ENCODE measurements around the gene STK24. TPM values are rescaled to one million over a fixed set of nuclear protein-coding genes. Genes with fewer than 3 reads are reported as not detected.

Gene STK24
- total and polyA plus RNA-seq, 2 of the 8 experiments (the other 6 are each of a cell fraction or from before 2014, with no cell fraction given): 62.8 to 143 TPM

DNA sequence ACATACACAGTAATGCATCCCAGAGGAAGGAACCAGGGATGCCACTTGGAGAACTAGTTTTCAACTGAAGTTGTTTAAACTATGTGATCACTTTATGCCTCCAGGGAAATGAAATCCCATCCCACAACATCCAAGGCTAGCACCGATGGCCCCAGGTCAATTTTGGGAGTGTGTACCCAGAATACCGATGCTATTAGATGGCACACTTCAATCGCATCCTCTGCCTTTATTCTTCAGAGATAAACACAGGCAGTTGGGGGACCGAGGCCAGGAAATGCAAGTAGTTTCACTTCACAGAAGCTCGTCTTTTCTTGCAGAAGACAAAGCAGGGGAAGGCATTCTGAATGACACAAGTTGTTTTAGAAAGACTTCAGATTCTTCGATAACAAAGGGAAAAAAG, 13.8 kb downstream of the STK24 start:
- H3K9me3 ChIP-seq (ENCODE audit: insufficient read depth in 2 of 2, low read depth in 1 of 2, low read length in 1 of 2): no peaks in the 10 kb centered on the region
- H4K20me1 ChIP-seq (replicated peaks in 1 of 2; ENCODE audit: control insufficient read depth in 1 of 2, insufficient read depth in 2 of 2, low read length in 2 of 2): peaks cover 16 to 31% of the 10 kb centered on the region in 2 experiments
- no peak overlapping the region for H3K14ac ChIP-seq (ENCODE audit: insufficient read length)
- no peak overlapping the region for H2AK5ac ChIP-seq (ENCODE audit: low read depth, low read length)
- no peak overlapping the region for H3K4ac ChIP-seq (replicated peaks; ENCODE audit: insufficient read length, low read depth, low read length)
- 56% methylated on average over 6 of the region's 6 CpGs; no CpG with 5 or more reads in 1 of the 2 experiments for WGBS, 2 experiments (ENCODE audit: extremely low coverage in 1 of 2, insufficient coverage in 1 of 2, insufficient read length in 1 of 2, insufficient replicate concordance in 2 of 2, low coverage in 1 of 2, low lambda C conversion rate in 2 of 2, missing lambda C conversion rate in 1 of 2)
- no peak overlapping the region for H3K18ac ChIP-seq (ENCODE audit: extremely low read depth, low read length)
- peak overlapping the region in 1 of 2 experiments; percentile 47; a peak in 3 of 4 replicates for H3K4me2 ChIP-seq (ENCODE audit: insufficient read depth in 1 of 2, low read depth in 2 of 2, low read length in 2 of 2)
- CTCF ChIA-PET (ENCODE audit: partially characterized antibody): interaction anchor here (1.7 to 2.4 kb wide), 4 partner anchors 11 to 97 kb away, joined by 4 to 8 read pairs (median 6); no protein-coding TSS in a partner anchor
- no peak overlapping the region for H2BK15ac ChIP-seq (ENCODE audit: low read length)
- H2BK20ac ChIP-seq (ENCODE audit: low read length): no peak overlapping the region
- H2BK5ac ChIP-seq (ENCODE audit: low read depth, low read length): peak overlapping the region; percentile 73; the same call in 1 of the 2 replicates
- no peak overlapping the region for H3K9ac ChIP-seq (replicated peaks in 1 of 4; ENCODE audit: extremely low read depth in 1 of 4, low read depth in 3 of 4, low read length in 3 of 4)
- H2BK120ac ChIP-seq (replicated peaks; ENCODE audit: low read depth, low read length): no peak overlapping the region
- H3K56ac ChIP-seq (replicated peaks; ENCODE audit: insufficient read length, low read depth, low read length): no peak overlapping the region
- H3K4me3 ChIP-seq (ENCODE audit: extremely low read depth in 1 of 4, insufficient read depth in 2 of 4, low read depth in 3 of 4, low read length in 4 of 4): peak overlapping the region in 2 of 4 experiments; percentile 12 to 15; a peak in 2 of 8 replicates
- peaks cover 18% of the 10 kb centered on the region for H3K79me1 ChIP-seq (ENCODE audit: low read depth, low read length)
- peaks cover 22 to 97% of the 10 kb centered on the region in 2 experiments for H3K79me2 ChIP-seq (ENCODE audit: control insufficient read depth in 1 of 2, insufficient read depth in 2 of 2, low read length in 2 of 2)
- peaks cover 9 to 32% (median 22%) of the 10 kb centered on the region in 4 experiments; a peak in 6 of 7 replicates for H3K4me1 ChIP-seq (replicated peaks in 1 of 4; ENCODE audit: control insufficient read depth in 3 of 4, insufficient read depth in 4 of 4, low read length in 3 of 4)
- no peak overlapping the region for H4K91ac ChIP-seq (replicated peaks; ENCODE audit: insufficient read length, low read length)
- peak overlapping the region; percentile 8; the same call in 1 of the 2 replicates for H3K27ac ChIP-seq (ENCODE audit: low read depth, low read length)
- H4K8ac ChIP-seq (ENCODE audit: extremely low read depth, insufficient read depth, low read length): no peak overlapping the region
- no peak overlapping the region for H4K5ac ChIP-seq (ENCODE audit: insufficient read length, low read depth, low read length)
- FAIRE-seq: no peak
- H3K27me3 ChIP-seq (replicated peaks in 1 of 4; ENCODE audit: control insufficient read depth in 3 of 4, extremely low read depth in 1 of 4, insufficient read depth in 3 of 4, low read length in 3 of 4): no peaks in the 10 kb centered on the region
- POLR2A ChIA-PET (ENCODE audit: partially characterized antibody): interaction anchor here (0.7 to 1.3 kb wide), 2 partner anchors 12 to 15 kb away, joined by 3 to 4 read pairs; no protein-coding TSS in a partner anchor
- H2BK12ac ChIP-seq (ENCODE audit: low read depth, low read length): no peak overlapping the region; the same call in 1 of the 2 replicates
- no peak for DNase-seq (ENCODE audit: low read depth in 1 of 2, low spot score in 2 of 2)
- no peak overlapping the region for H2AFZ ChIP-seq (ENCODE audit: low read length)
- no peak overlapping the region for H3K23ac ChIP-seq (ENCODE audit: insufficient read length)
- H3K36me3 ChIP-seq (ENCODE audit: control insufficient read depth in 2 of 4, insufficient read depth in 4 of 4, low read length in 3 of 4): no peaks in the 10 kb centered on the region
- 0 out of 2 replicates have a peak, but pooled peaks cover under 1% of the 10 kb centered on the region for H3K23me2 ChIP-seq (ENCODE audit: low read depth, low read length)
- TF ChIP-seq PHF8 (conservative IDR thresholded peaks at IDR 0.05; ENCODE audit: low read depth, low read length): no peak
- no peak for TF ChIP-seq KDM4A (IDR thresholded peaks at IDR 0.05; ENCODE audit: low read depth, low read length, severe bottlenecking)
- TF ChIP-seq SIX5 (IDR thresholded peaks at IDR 0.05; ENCODE audit: low read depth, low read length): no peak
- TF ChIP-seq TBP (IDR thresholded peaks at IDR 0.05; ENCODE audit: low read depth, low read length): no peak
- TF ChIP-seq ZNF274 (IDR thresholded peaks at IDR 0.05; ENCODE audit: borderline replicate concordance, extremely low read depth, low read length): no peak
- no peak for TF ChIP-seq NRF1 (IDR thresholded peaks at IDR 0.05; ENCODE audit: low read depth, low read length)
- TF ChIP-seq TCF12 (IDR thresholded peaks at IDR 0.05; ENCODE audit: low read depth, low read length): no peak
- TF ChIP-seq BACH1 (IDR thresholded peaks at IDR 0.05; ENCODE audit: low read length): no peak
- TF ChIP-seq RNF2 (IDR thresholded peaks at IDR 0.05; ENCODE audit: borderline replicate concordance, low read depth, low read length, missing control alignments, poor library complexity, severe bottlenecking): no peak
- no peak for TF ChIP-seq EZH2 (IDR thresholded peaks at IDR 0.05; ENCODE audit: low read depth, low read length, severe bottlenecking)
